CD4-positive, alpha-beta T cell (primary cell): ENCODE measurements around the gene XKR7. TPM values are rescaled to one million over a fixed set of nuclear protein-coding genes. Genes with fewer than 3 reads are reported as not detected.

ENCODE experiments used
- ATAC-seq: fragments of 200-7000 bp; cut with Tn5 transposase; one replicate; pipeline ENCODE4 v1.10.0; 2022; ENCODE audit warnings: mild to moderate bottlenecking; ENCODE audit not compliant: poor library complexity
- CTCF ChIA-PET: fragments of 350-600 bp; sonication (Branson Sonifier 250); formaldehyde crosslinking; loops from one replicate; lab custom pipeline; 2021; ENCODE audit warnings: antibody characterized with exemption, inconsistent platforms; lab: Charles Lee
- POLR2A ChIA-PET: fragments of 350-600 bp; sonication (Branson Sonifier 250); formaldehyde crosslinking; loops from one replicate; lab custom pipeline; 2021; ENCODE audit warnings: antibody characterized with exemption, inconsistent platforms; lab: Charles Lee
- DNase-seq, 14 experiments: peaks; one replicate each; pipeline ENCODE4 v3.0.0-alpha.2; 2013 to 2020; ENCODE audit warnings: mixed read lengths in 2 of 14
- H3K27ac ChIP-seq, 2 donors: one replicate each; pipeline versions ENCODE4 v1.5.1 to v1.7.0; 2013; ENCODE audit warnings: low read length in 2 of 2, low read depth in 1 of 2, mild to moderate bottlenecking in 1 of 2
- H3K27me3 ChIP-seq, 2 experiments: 1 replicate in 1 of 2; 2 replicates in 1 of 2; pipeline versions ENCODE4 v1.6.1 to v1.7.0; 2013; ENCODE audit warnings: low read length in 2 of 2, control low read depth in 1 of 2, mild to moderate bottlenecking in 1 of 2, moderate library complexity in 1 of 2; ENCODE audit not compliant: insufficient read depth in 2 of 2, control insufficient read depth in 1 of 2
- H3K36me3 ChIP-seq: one replicate; pipeline ENCODE4 v1.6.1; 2013; ENCODE audit warnings: low read length, control low read depth; ENCODE audit not compliant: insufficient read depth
- H3K4me1 ChIP-seq: one replicate; pipeline ENCODE4 v1.6.1; 2013; ENCODE audit warnings: low read length, control low read depth; ENCODE audit not compliant: insufficient read depth
- H3K4me3 ChIP-seq: one replicate; pipeline ENCODE4 v1.5.1; 2013; ENCODE audit warnings: mild to moderate bottlenecking, low read length, moderate library complexity
- H3K9me3 ChIP-seq, 2 experiments: 1 replicate in 1 of 2; 2 replicates in 1 of 2; pipeline versions ENCODE4 v1.6.1 to v1.7.0; 2013; ENCODE audit warnings: low read length in 2 of 2, mild to moderate bottlenecking in 2 of 2, control low read depth in 1 of 2, moderate library complexity in 1 of 2; ENCODE audit not compliant: control insufficient read depth in 1 of 2, insufficient read depth in 1 of 2
- H3K27ac Mint-ChIP-seq: one replicate; pipeline ENCODE4 v1.8.0; 2020; ENCODE audit warnings: mixed read lengths
- H3K27me3 Mint-ChIP-seq: one replicate; pipeline ENCODE4 v1.8.0; 2021; ENCODE audit warnings: mixed read lengths
- H3K36me3 Mint-ChIP-seq: one replicate; pipeline ENCODE4 v1.8.0; 2021; ENCODE audit warnings: low read depth, mixed read lengths
- H3K4me1 Mint-ChIP-seq: one replicate; pipeline ENCODE4 v1.8.0; 2021; ENCODE audit warnings: low read depth, mixed read lengths
- H3K4me3 Mint-ChIP-seq: one replicate; pipeline ENCODE4 v1.8.0; 2020; ENCODE audit warnings: mild to moderate bottlenecking, mixed read lengths
- H3K9me3 Mint-ChIP-seq: one replicate; pipeline ENCODE4 v1.8.0; 2020; ENCODE audit warnings: mixed read lengths
- CTCF ChIP-seq: fragments of 200-600 bp; IDR thresholded peaks from one replicate; pipeline ENCODE4 v1.8.0; 2022; ENCODE audit warnings: antibody characterized with exemption, mild to moderate bottlenecking
- intact Hi-C, 2 experiments: fragments of 100-400 bp; cut with DNase I in 1 of 2; cut with micrococcal nuclease in 1 of 2; formaldehyde crosslinking; loops; one replicate each; pipeline versions ENCODE4 v1.15.1 to v1.9.0; 2023 to 2025; cut with DNase I, micrococcal nuclease
- total RNA-seq, 174 experiments: library from RNA in 2 of 174; stranded (reverse) in 2 of 174; gene quantifications; one replicate each; pipeline ENCODE4 v1.2.3 and lab custom pipeline; 2021 to 2026

Gene XKR7
- total RNA-seq, 2 experiments from 2014 or later, result not detected

- TF ChIP-seq CTCF, result no peak
- no peak overlapping the region for H3K4me3 Mint-ChIP-seq
- Histone ChIP-seq H3K9me3 (peaks cover 0 to 4% of the 10 kb centered on the region in 2 experiments), H3K27me3 (peaks cover 7 to 12% of the 10 kb centered on the region in 2 experiments), H3K4me1 (no peaks in the 10 kb centered on the region), H3K4me3 (no peak overlapping the region), H3K36me3 (no peaks in the 10 kb centered on the region), H3K27ac (no peak overlapping the region)
- peaks cover 58% of the 10 kb centered on the region for H3K27me3 Mint-ChIP-seq
- DNase-seq (no peak), ATAC-seq (no peak)
- intact Hi-C loops, result no loop called here
- H3K36me3 Mint-ChIP-seq, result no peaks in the 10 kb centered on the region
- ChIA-PET POLR2A (no interaction called here), CTCF (no interaction called here)
- no peaks in the 10 kb centered on the region for H3K9me3 Mint-ChIP-seq
- H3K4me1 Mint-ChIP-seq, result no peaks in the 10 kb centered on the region
- no peak overlapping the region for H3K27ac Mint-ChIP-seq
These were observed 44.3 kb upstream of the XKR7 start for GRCh38 chr20:31923388-31924331.

GRCh38 chr20:31924561-31924960 lies 43.4 kb upstream of the XKR7 start:
- DNase-seq, result no peak
- H3K4me1 Mint-ChIP-seq, result no peaks in the 10 kb centered on the region
- Histone ChIP-seq H3K4me1 (no peaks in the 10 kb centered on the region), H3K9me3 (peaks cover 0 to 4% of the 10 kb centered on the region in 2 experiments), H3K27me3 (peaks cover 7 to 12% of the 10 kb centered on the region in 2 experiments), H3K36me3 (no peaks in the 10 kb centered on the region), H3K27ac (no peak overlapping the region), H3K4me3 (no peak overlapping the region)
- intact Hi-C loops, result no loop called here
- no peak overlapping the region for H3K4me3 Mint-ChIP-seq
- POLR2A ChIA-PET, result no interaction called here
- CTCF ChIA-PET, result no interaction called here
- H3K27me3 Mint-ChIP-seq, result peaks cover 49% of the 10 kb centered on the region
- ATAC-seq, result no peak
- H3K36me3 Mint-ChIP-seq, result no peaks in the 10 kb centered on the region
- H3K27ac Mint-ChIP-seq, result no peak overlapping the region
- TF ChIP-seq CTCF, result no peak
- H3K9me3 Mint-ChIP-seq, result no peaks in the 10 kb centered on the region

DNA sequence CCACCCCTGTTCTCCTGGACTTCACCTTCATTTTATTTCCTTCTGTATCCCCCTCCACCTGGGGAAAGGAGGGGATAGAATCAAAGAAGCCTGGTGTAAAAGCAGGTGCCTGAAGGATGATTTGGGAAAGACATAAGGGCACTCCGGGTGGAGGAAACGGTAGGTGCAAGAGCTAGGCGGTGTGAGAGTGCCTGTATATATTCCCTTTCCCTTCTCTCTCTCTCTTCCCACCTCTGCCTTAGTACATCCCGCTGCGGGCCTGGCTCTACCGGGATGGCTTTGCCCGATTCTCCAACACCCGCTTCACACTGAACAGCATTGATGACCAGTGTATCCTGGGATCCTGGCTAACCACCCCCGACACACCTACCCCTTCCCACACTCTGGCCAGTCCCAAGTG lies 42.3 kb upstream of the XKR7 start:
- no peaks in the 10 kb centered on the region for H3K4me1 ChIP-seq
- ChIA-PET POLR2A (no interaction called here), CTCF (no interaction called here)
- TF ChIP-seq CTCF, result no peak
- no peak overlapping the region for H3K27ac ChIP-seq
- Mint-ChIP-seq H3K4me3 (no peak overlapping the region), H3K27ac (no peak overlapping the region), H3K36me3 (no peaks in the 10 kb centered on the region), H3K9me3 (no peaks in the 10 kb centered on the region), H3K27me3 (peaks cover 43% of the 10 kb centered on the region), H3K4me1 (no peaks in the 10 kb centered on the region)
- no peaks in the 10 kb centered on the region for H3K36me3 ChIP-seq
- DNase-seq, result no peak
- H3K9me3 ChIP-seq, result peaks cover 0 to 1% of the 10 kb centered on the region in 2 experiments
- intact Hi-C loops, result no loop called here
- peaks cover 7 to 12% of the 10 kb centered on the region in 2 experiments for H3K27me3 ChIP-seq
- H3K4me3 ChIP-seq, result no peak overlapping the region
- ATAC-seq, result no peak
